SK-N-SH (cell line): ENCODE results near the gene TXNRD2. TPM values are rescaled to one million over a fixed set of nuclear protein-coding genes. Genes with fewer than 3 reads are reported as not detected.

Experiments
- CTCF ChIA-PET: fragments of 300-600, 350-600 bp; formaldehyde crosslinking; extraction: SDS; loops from one replicate; lab custom pipeline; 2021; lab: Yijun Ruan, JAX
- POLR2A ChIA-PET: fragments of 350-600 bp; sonication (Branson Sonifier 250); formaldehyde crosslinking; extraction: SDS; loops from one replicate; lab custom pipeline; 2020; ENCODE audit warnings: antibody characterized with exemption, inconsistent platforms; lab: Yijun Ruan, JAX
- DNase-seq: peaks from one replicate; pipeline ENCODE4 v3.0.0; 2012
- H2AFZ ChIP-seq: fragments of 200-600 bp; sonication (generic); 2 replicates; pipeline ENCODE4 v1.8.1; 2016; ENCODE audit warnings: antibody characterized with exemption, mild to moderate bottlenecking, low read depth
- H3F3A ChIP-seq: fragments of 200-600 bp; sonication (generic); replicated peaks from 2 replicates; pipeline ENCODE3; 2016; ENCODE audit warnings: antibody characterized with exemption, mild to moderate bottlenecking; ENCODE audit not compliant: insufficient read depth
- H3K27ac ChIP-seq, 2 experiments: fragments of 200-500 bp in 1 of 2; fragments of 200-600 bp in 1 of 2; sonication (Bioruptor generic) in 1 of 2; sonication (generic), shearing (Covaris generic) in 1 of 2; 2 replicates each; pipeline versions ENCODE4 v1.5.1 to v1.6.1; 2014 to 2016; ENCODE audit warnings: low read depth in 2 of 2, inconsistent platforms in 1 of 2, low read length in 1 of 2, mild to moderate bottlenecking in 1 of 2, mixed read lengths in 1 of 2
- H3K27me3 ChIP-seq: fragments of 200-600 bp; sonication (generic), shearing (Covaris generic); 2 replicates; pipeline ENCODE4 v1.6.1; 2016; ENCODE audit warnings: mixed run types; ENCODE audit not compliant: insufficient read depth
- H3K36me3 ChIP-seq, 2 experiments: fragments of 200-500 bp in 1 of 2; fragments of 200-600 bp in 1 of 2; sonication (Bioruptor generic) in 1 of 2; sonication (generic) in 1 of 2; replicated peaks in 1 of 2; 2 replicates each; pipeline versions ENCODE3 to v1.5.1; 2014 to 2016; ENCODE audit warnings: low read length in 1 of 2, mild to moderate bottlenecking in 1 of 2; ENCODE audit not compliant: insufficient read depth in 2 of 2, control insufficient read depth in 1 of 2
- H3K4me1 ChIP-seq, 2 experiments: fragments of 200-500 bp in 1 of 2; fragments of 200-600 bp in 1 of 2; sonication (Bioruptor generic) in 1 of 2; sonication (generic), shearing (Covaris generic) in 1 of 2; 2 replicates each; pipeline versions ENCODE4 v1.5.1 to v1.6.1; 2014 to 2016; ENCODE audit warnings: low read depth in 1 of 2, low read length in 1 of 2, mixed run types in 1 of 2; ENCODE audit not compliant: insufficient read depth in 2 of 2, control insufficient read depth in 1 of 2
- H3K4me2 ChIP-seq: fragments of 200-600 bp; sonication (generic), shearing (Covaris generic); 2 replicates; pipeline ENCODE4 v1.6.1; 2017; ENCODE audit warnings: mixed run types
- H3K4me3 ChIP-seq, 2 experiments: fragments of 200-500 bp in 1 of 2; fragments of 200-600 bp in 1 of 2; sonication (Bioruptor generic) in 1 of 2; sonication (generic), shearing (Covaris generic) in 1 of 2; 2 replicates each; pipeline versions ENCODE4 v1.5.1 to v1.8.1; 2014 to 2016; ENCODE audit warnings: low read depth in 2 of 2, inconsistent platforms in 1 of 2, low read length in 1 of 2, mild to moderate bottlenecking in 1 of 2, mixed read lengths in 1 of 2, moderate library complexity in 1 of 2
- H3K79me2 ChIP-seq: fragments of 200-600 bp; sonication (generic); 2 replicates; pipeline ENCODE4 v1.8.1; 2017; ENCODE audit warnings: mild to moderate bottlenecking; ENCODE audit not compliant: insufficient read depth
- H3K9ac ChIP-seq: fragments of 200-600 bp; sonication (generic); 2 replicates; pipeline ENCODE4 v1.6.1; 2017; ENCODE audit warnings: mixed run types
- H3K9me2 ChIP-seq: fragments of 200-600 bp; sonication (generic); 2 replicates; pipeline ENCODE4 v1.6.1; 2017; ENCODE audit warnings: mixed run types
- H3K9me3 ChIP-seq: fragments of 200-600 bp; sonication (generic); 2 replicates; pipeline ENCODE4 v1.6.1; 2017; ENCODE audit warnings: mixed run types, mild to moderate bottlenecking, moderate library complexity
- H4K20me1 ChIP-seq: fragments of 200-600 bp; sonication (generic); 2 replicates; pipeline ENCODE4 v1.6.1; 2017; ENCODE audit warnings: mild to moderate bottlenecking, mixed run types; ENCODE audit not compliant: insufficient read depth
- CHD2 ChIP-seq: fragments of 150-350 bp; IDR thresholded peaks from 2 replicates; pipeline ENCODE4 v1.6.1; 2018; ENCODE audit warnings: low read length; ENCODE audit not compliant: partially characterized antibody
- ELF1 ChIP-seq: IDR thresholded peaks from 2 replicates; pipeline ENCODE4 v1.4.0; 2012
- EP300 ChIP-seq, 2 experiments: IDR thresholded peaks; 2 replicates each; pipeline versions ENCODE4 v1.4.0 to v1.6.1; 2012; ENCODE audit warnings: borderline replicate concordance in 1 of 2, low read depth in 1 of 2, low read length in 1 of 2
- EZH2phosphoT487 ChIP-seq: fragments of 200-600 bp; sonication (generic); IDR thresholded peaks from 2 replicates; pipeline ENCODE4 v1.6.1; 2017; ENCODE audit warnings: low read depth, mixed run types, mild to moderate bottlenecking, antibody characterized with exemption, moderate library complexity, borderline replicate concordance
- FOSL2 ChIP-seq: IDR thresholded peaks from 2 replicates; pipeline ENCODE4 v1.4.0; 2012; ENCODE audit warnings: low read depth, mild to moderate bottlenecking, moderate library complexity, borderline replicate concordance
- GABPA ChIP-seq: IDR thresholded peaks from 2 replicates; pipeline ENCODE4 v1.4.0; 2012; ENCODE audit warnings: low read depth, mild to moderate bottlenecking
- GATA2 ChIP-seq: sonication (generic); formaldehyde crosslinking; IDR thresholded peaks from 2 replicates; pipeline ENCODE4 v1.5.0; 2020; ENCODE audit warnings: mild to moderate bottlenecking, missing genetic modification reagents
- JUND ChIP-seq: IDR thresholded peaks from 2 replicates; pipeline ENCODE4 v1.4.0; 2012
- MAX ChIP-seq: IDR thresholded peaks from 2 replicates; pipeline ENCODE4 v1.4.0; 2012; ENCODE audit warnings: low read depth
- MXI1 ChIP-seq: IDR thresholded peaks from 2 replicates; pipeline ENCODE4 v1.6.1; 2012; ENCODE audit warnings: mild to moderate bottlenecking, low read depth, low read length, improper control_type of control experiment
- NRF1 ChIP-seq: IDR thresholded peaks from 2 replicates; pipeline ENCODE4 v1.6.1; 2012; ENCODE audit warnings: low read depth, mild to moderate bottlenecking, low read length
- POLR2AphosphoS5 ChIP-seq: IDR thresholded peaks from 2 replicates; pipeline ENCODE4 v1.6.1; 2012; ENCODE audit warnings: low read depth, low read length
- RFX5 ChIP-seq: IDR thresholded peaks from 2 replicates; pipeline ENCODE4 v1.6.1; 2012; ENCODE audit warnings: mild to moderate bottlenecking, improper control_type of control experiment, low read length
- RXRA ChIP-seq: IDR thresholded peaks from 2 replicates; pipeline ENCODE4 v1.4.0; 2012; ENCODE audit warnings: low read depth, mild to moderate bottlenecking, borderline replicate concordance
- SIN3A ChIP-seq: IDR thresholded peaks from 2 replicates; pipeline ENCODE4 v1.6.1; 2012; ENCODE audit warnings: low read depth, mild to moderate bottlenecking, low read length, moderate library complexity, borderline replicate concordance
- SMC3 ChIP-seq: IDR thresholded peaks from 2 replicates; pipeline ENCODE4 v1.6.1; 2012; ENCODE audit warnings: low read depth, low read length, improper control_type of control experiment
- TAF1 ChIP-seq: IDR thresholded peaks from 2 replicates; pipeline ENCODE4 v1.6.1; 2012; ENCODE audit warnings: low read depth, mild to moderate bottlenecking, low read length, moderate library complexity, borderline replicate concordance
- TCF12 ChIP-seq: IDR thresholded peaks from 2 replicates; pipeline ENCODE4 v1.4.0; 2012
- TEAD4 ChIP-seq: IDR thresholded peaks from 2 replicates; pipeline ENCODE4 v1.4.0; 2012; ENCODE audit warnings: mild to moderate bottlenecking, borderline replicate concordance; ENCODE audit not compliant: insufficient read depth
- YY1 ChIP-seq: IDR thresholded peaks from 2 replicates; pipeline ENCODE4 v1.4.0; 2012; ENCODE audit warnings: low read depth, mild to moderate bottlenecking
- WGBS: methylation state at CpG from one replicate; pipeline ENCODE4 v1.1.6; 2017; ENCODE audit warnings: low lambda C conversion rate; 5-methylcytosine and 5-hydroxymethylcytosine counted together
- polyA plus RNA-seq, 3 experiments: library from polyadenylated mRNA; depleted of rRNA; stranded (reverse); fragments of >200 nt; gene quantifications; 2 replicates each; pipeline ENCODE4 v1.2.3, GENCODE V29; 2012
- TF ChIP-seq, protein P1 (sequence below): IDR thresholded peaks from 2 replicates; pipeline ENCODE4 v1.6.1; 2012; ENCODE audit warnings: mild to moderate bottlenecking, low read depth, low read length, moderate library complexity
- TF ChIP-seq, protein P2 (sequence below): IDR thresholded peaks from 2 replicates; pipeline ENCODE4 v1.4.0; 2012; ENCODE audit warnings: low read depth, borderline replicate concordance
- TF ChIP-seq, protein P3 (sequence below): fragments of 150-350 bp; IDR thresholded peaks from 2 replicates; pipeline ENCODE4 v1.6.1; 2017; ENCODE audit warnings: antibody characterized with exemption, low read length, low read depth, borderline replicate concordance
- TF ChIP-seq, protein P4 (sequence below): IDR thresholded peaks from 2 replicates; pipeline ENCODE4; 2012

Gene TXNRD2
- polyA plus RNA-seq, 1 of the 3 experiments (the other 2 are of a cell fraction): 34.7 TPM

- H3K9ac ChIP-seq: peak overlapping the region; percentile 97
- WGBS: 44% methylated on average over 11 of the region's 11 CpGs
- H3K9me3 ChIP-seq: no peaks in the 10 kb centered on the region
- no peaks in the 10 kb centered on the region for H3K36me3 ChIP-seq
- no peaks in the 10 kb centered on the region for H3K27me3 ChIP-seq
- no peak overlapping the region; the same call in 1 of the 2 replicates for H2AFZ ChIP-seq
- peaks cover 32% of the 10 kb centered on the region for H3F3A ChIP-seq
- CTCF ChIA-PET: interaction anchor here (0.8 to 3.5 kb wide), 7 partner anchors 15 to 213 kb away, joined by 3 to 15 read pairs (median 4); no protein-coding TSS in a partner anchor
- H3K4me1 ChIP-seq: peaks cover 18 to 29% of the 10 kb centered on the region in 2 experiments; a peak in 3 of 4 replicates
- POLR2A ChIA-PET: no interaction called here
- H3K9me2 ChIP-seq: no peaks in the 10 kb centered on the region
- H3K79me2 ChIP-seq: peaks cover 92% of the 10 kb centered on the region
- peak overlapping the region; percentile 73 to 75 for H3K4me3 ChIP-seq
- DNase-seq: peak; percentile 46
- peak overlapping the region; percentile 98 for H3K4me2 ChIP-seq
- H4K20me1 ChIP-seq: no peaks in the 10 kb centered on the region; the same call in 1 of the 2 replicates
- H3K27ac ChIP-seq: peak overlapping the region; percentile 91 to 96
- no peak for TF ChIP-seq EZH2phosphoT487
- TF ChIP-seq SMC3: no peak
- TF ChIP-seq GATA2 (CRISPR knock-in tag): no peak
- TF ChIP-seq, protein P1, sequence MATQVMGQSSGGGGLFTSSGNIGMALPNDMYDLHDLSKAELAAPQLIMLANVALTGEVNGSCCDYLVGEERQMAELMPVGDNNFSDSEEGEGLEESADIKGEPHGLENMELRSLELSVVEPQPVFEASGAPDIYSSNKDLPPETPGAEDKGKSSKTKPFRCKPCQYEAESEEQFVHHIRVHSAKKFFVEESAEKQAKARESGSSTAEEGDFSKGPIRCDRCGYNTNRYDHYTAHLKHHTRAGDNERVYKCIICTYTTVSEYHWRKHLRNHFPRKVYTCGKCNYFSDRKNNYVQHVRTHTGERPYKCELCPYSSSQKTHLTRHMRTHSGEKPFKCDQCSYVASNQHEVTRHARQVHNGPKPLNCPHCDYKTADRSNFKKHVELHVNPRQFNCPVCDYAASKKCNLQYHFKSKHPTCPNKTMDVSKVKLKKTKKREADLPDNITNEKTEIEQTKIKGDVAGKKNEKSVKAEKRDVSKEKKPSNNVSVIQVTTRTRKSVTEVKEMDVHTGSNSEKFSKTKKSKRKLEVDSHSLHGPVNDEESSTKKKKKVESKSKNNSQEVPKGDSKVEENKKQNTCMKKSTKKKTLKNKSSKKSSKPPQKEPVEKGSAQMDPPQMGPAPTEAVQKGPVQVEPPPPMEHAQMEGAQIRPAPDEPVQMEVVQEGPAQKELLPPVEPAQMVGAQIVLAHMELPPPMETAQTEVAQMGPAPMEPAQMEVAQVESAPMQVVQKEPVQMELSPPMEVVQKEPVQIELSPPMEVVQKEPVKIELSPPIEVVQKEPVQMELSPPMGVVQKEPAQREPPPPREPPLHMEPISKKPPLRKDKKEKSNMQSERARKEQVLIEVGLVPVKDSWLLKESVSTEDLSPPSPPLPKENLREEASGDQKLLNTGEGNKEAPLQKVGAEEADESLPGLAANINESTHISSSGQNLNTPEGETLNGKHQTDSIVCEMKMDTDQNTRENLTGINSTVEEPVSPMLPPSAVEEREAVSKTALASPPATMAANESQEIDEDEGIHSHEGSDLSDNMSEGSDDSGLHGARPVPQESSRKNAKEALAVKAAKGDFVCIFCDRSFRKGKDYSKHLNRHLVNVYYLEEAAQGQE: no peak
- peak; percentile 58 for TF ChIP-seq POLR2AphosphoS5
- TF ChIP-seq, protein P2, sequence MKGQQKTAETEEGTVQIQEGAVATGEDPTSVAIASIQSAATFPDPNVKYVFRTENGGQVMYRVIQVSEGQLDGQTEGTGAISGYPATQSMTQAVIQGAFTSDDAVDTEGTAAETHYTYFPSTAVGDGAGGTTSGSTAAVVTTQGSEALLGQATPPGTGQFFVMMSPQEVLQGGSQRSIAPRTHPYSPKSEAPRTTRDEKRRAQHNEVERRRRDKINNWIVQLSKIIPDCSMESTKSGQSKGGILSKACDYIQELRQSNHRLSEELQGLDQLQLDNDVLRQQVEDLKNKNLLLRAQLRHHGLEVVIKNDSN: no peak
- TF ChIP-seq, protein P3, sequence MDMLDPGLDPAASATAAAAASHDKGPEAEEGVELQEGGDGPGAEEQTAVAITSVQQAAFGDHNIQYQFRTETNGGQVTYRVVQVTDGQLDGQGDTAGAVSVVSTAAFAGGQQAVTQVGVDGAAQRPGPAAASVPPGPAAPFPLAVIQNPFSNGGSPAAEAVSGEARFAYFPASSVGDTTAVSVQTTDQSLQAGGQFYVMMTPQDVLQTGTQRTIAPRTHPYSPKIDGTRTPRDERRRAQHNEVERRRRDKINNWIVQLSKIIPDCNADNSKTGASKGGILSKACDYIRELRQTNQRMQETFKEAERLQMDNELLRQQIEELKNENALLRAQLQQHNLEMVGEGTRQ: no peak
- no peak for TF ChIP-seq RXRA
- peak; percentile 67; the same call in 1 of the 2 replicates for TF ChIP-seq TCF12
- TF ChIP-seq GABPA: no peak
- no peak for TF ChIP-seq RFX5
- TF ChIP-seq YY1: peak; percentile 53; the same call in 1 of the 2 replicates
- TF ChIP-seq TEAD4: no peak
- TF ChIP-seq JUND: peak; percentile 60
- no peak for TF ChIP-seq MXI1
- 0 out of 2 replicates have a peak, but pooled peaks have one; percentile 22 for TF ChIP-seq FOSL2
- TF ChIP-seq ELF1: no peak
- no peak for TF ChIP-seq NRF1
- TF ChIP-seq EP300 (IDR thresholded peaks at IDR 0.05; ENCODE audit: borderline replicate concordance in 1 of 2, low read depth in 1 of 2, low read length in 1 of 2): no peak
- peak; percentile 71 for TF ChIP-seq MAX
- TF ChIP-seq, protein P4, sequence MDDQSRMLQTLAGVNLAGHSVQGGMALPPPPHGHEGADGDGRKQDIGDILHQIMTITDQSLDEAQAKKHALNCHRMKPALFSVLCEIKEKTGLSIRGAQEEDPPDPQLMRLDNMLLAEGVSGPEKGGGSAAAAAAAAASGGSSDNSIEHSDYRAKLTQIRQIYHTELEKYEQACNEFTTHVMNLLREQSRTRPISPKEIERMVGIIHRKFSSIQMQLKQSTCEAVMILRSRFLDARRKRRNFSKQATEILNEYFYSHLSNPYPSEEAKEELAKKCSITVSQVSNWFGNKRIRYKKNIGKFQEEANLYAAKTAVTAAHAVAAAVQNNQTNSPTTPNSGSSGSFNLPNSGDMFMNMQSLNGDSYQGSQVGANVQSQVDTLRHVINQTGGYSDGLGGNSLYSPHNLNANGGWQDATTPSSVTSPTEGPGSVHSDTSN: no peak
- no peak for TF ChIP-seq SIN3A
- no peak for TF ChIP-seq CHD2
- TF ChIP-seq TAF1: 0 out of 2 replicates have a peak, but pooled peaks have one; percentile 33
These were observed 1.7 kb upstream of the TXNRD2 start for GRCh38 chr22:19943082-19944026.
